HepG2 (cell line): ENCODE data around the gene HID1. TPM values are rescaled to one million over a fixed set of nuclear protein-coding genes. Genes with fewer than 3 reads are reported as not detected.

ENCODE experiments used
- DNMT1 ChIP-seq: sonication (generic); formaldehyde crosslinking; IDR thresholded peaks from 2 replicates; pipeline ENCODE4 v1.5.1; 2020; ENCODE audit warnings: mild to moderate bottlenecking, missing genetic modification reagents
- FOXP1 ChIP-seq, 2 experiments: fragments of 450-650 bp in 1 of 2; IDR thresholded peaks; 2 replicates each; pipeline ENCODE4 v1.6.1; 2017 to 2018; ENCODE audit warnings: antibody characterized with exemption in 1 of 2
- GPN1 ChIP-seq: sonication (generic); formaldehyde crosslinking; IDR thresholded peaks from 2 replicates; pipeline ENCODE4 v1.5.1; 2020; ENCODE audit warnings: missing genetic modification reagents, borderline replicate concordance
- HCFC1 ChIP-seq: fragments of 150-350 bp; IDR thresholded peaks from 2 replicates; pipeline ENCODE4 v1.6.1; 2014; ENCODE audit warnings: low read depth, low read length
- HNF1A ChIP-seq, 2 experiments: sonication (generic) in 1 of 2; formaldehyde crosslinking in 1 of 2; IDR thresholded peaks; 2 replicates each; pipeline versions ENCODE4 v1.4.0 to v1.6.1; 2016 to 2020; ENCODE audit warnings: borderline replicate concordance in 1 of 2, low read depth in 1 of 2, mild to moderate bottlenecking in 1 of 2, missing genetic modification reagents in 1 of 2
- HNF4A ChIP-seq: sonication (generic); formaldehyde crosslinking; IDR thresholded peaks from 2 replicates; pipeline ENCODE4 v1.4.0; 2020; ENCODE audit warnings: missing genetic modification reagents
- HOXA9 ChIP-seq: sonication (generic); formaldehyde crosslinking; IDR thresholded peaks from 2 replicates; pipeline ENCODE4 v1.8.1; 2022; ENCODE audit warnings: missing genetic modification reagents, mild to moderate bottlenecking, moderate library complexity, borderline replicate concordance
- IKZF4 ChIP-seq: sonication (generic); formaldehyde crosslinking; IDR thresholded peaks from 2 replicates; pipeline ENCODE4 v1.5.1; 2020; ENCODE audit warnings: borderline replicate concordance, mild to moderate bottlenecking, low read depth, missing genetic modification reagents; ENCODE audit errors: not compliant biosample characterization
- MEIS2 ChIP-seq: sonication (generic); formaldehyde crosslinking; IDR thresholded peaks from 2 replicates; pipeline ENCODE4 v1.9.0; 2021; ENCODE audit warnings: mild to moderate bottlenecking, missing genetic modification reagents
- NAIF1 ChIP-seq: sonication (generic); formaldehyde crosslinking; IDR thresholded peaks from 2 replicates; pipeline ENCODE4 v1.5.0; 2020; ENCODE audit warnings: mild to moderate bottlenecking, missing genetic modification reagents, borderline replicate concordance
- YY1 ChIP-seq: IDR thresholded peaks from 2 replicates; pipeline ENCODE4 v1.6.1; 2011; ENCODE audit warnings: low read length, low read depth, moderate library complexity, mild to moderate bottlenecking; ENCODE audit not compliant: insufficient read depth, insufficient replicate concordance
- ZNF501 ChIP-seq: sonication (generic); formaldehyde crosslinking; IDR thresholded peaks from 2 replicates; pipeline ENCODE4 v1.5.1; 2020; ENCODE audit warnings: mild to moderate bottlenecking, moderate library complexity, missing genetic modification reagents
- ZNF512 ChIP-seq: sonication (generic); formaldehyde crosslinking; IDR thresholded peaks from 2 replicates; pipeline ENCODE4 v1.4.0; 2020; ENCODE audit warnings: mild to moderate bottlenecking, missing genetic modification reagents
- polyA plus RNA-seq, 8 experiments: library from polyadenylated mRNA; depleted of rRNA in 3 of 8; stranded (reverse) in 7 of 8; unstranded in 1 of 8; fragments of >200 nt; fragmentation: Illumina TruSeq in 4 of 8; extraction: Trizol in 4 of 8; gene quantifications; 2 replicates each; pipeline versions ENCODE4 v1.2.1 to v1.2.3, GENCODE V29; 2011 to 2016; ENCODE audit warnings: low read depth in 4 of 8, missing spikeins in 1 of 8, mixed read lengths in 1 of 8; ENCODE audit not compliant: insufficient read depth in 1 of 8
- total RNA-seq, 5 experiments: library from RNA; depleted of rRNA; stranded (reverse); fragments of >200 nt; fragmentation: Illumina TruSeq; extraction: Trizol; gene quantifications; 2 replicates each; pipeline ENCODE4 v1.2.3, GENCODE V29; 2016; ENCODE audit warnings: low read depth in 1 of 5
- TF ChIP-seq, protein P1 (sequence below): sonication (generic); formaldehyde crosslinking; IDR thresholded peaks from 2 replicates; pipeline ENCODE4 v1.5.1; 2020; ENCODE audit warnings: missing genetic modification reagents, mild to moderate bottlenecking, borderline replicate concordance
- TF ChIP-seq, protein P2 (sequence below): sonication (generic); formaldehyde crosslinking; IDR thresholded peaks from 2 replicates; pipeline ENCODE4 v1.4.0; 2020; ENCODE audit warnings: missing genetic modification reagents, borderline replicate concordance
- TF ChIP-seq, protein P3 (sequence below): IDR thresholded peaks from 2 replicates; pipeline ENCODE4 v1.6.1; 2018; ENCODE audit warnings: missing genetic modification reagents, mild to moderate bottlenecking, missing compliant biosample characterization

The HID1 gene
- total and polyA plus RNA-seq, 2 of the 13 experiments (the other 11 are each of a cell fraction or from before 2014, with no cell fraction given), result 2.1 to 10.6 TPM

DNA sequence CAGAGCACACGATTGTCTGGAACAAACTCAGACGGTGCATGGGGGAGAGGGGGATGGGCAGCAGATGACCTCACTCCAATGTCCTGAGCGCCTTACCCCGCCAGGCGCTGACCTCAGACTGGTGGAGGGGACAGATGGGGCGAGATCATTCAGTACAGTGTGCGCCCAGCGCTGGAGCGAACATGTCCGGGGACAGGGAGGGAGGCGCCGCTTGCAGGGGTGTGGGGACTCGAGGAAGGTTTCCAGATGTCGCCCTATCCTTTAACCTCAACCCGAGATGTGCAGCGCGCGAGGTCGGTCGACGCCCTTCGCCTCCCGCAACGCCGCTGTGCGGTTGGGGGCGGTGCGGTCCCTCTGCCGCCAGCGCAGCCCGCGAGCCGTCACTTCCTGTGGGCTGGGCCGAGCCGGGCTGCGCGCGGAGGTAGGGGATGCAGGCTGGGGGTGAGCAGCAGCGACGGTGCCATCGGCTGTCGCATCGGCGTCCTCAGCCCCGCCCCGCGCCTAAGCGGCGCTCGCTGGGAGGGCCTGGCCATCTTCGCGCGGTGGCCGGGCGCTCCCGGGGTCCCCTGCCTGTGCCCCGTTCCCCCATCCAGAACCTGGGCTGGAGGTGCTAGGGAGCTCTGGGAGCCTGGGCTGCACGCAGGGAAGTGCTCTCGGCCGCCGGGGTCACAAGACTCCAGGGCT lies 9.6 kb upstream of the HID1 start (continued):
- 0 out of 2 replicates have a peak, but pooled peaks have one; percentile 14 for TF ChIP-seq GPN1 (CRISPR knock-in tag)
- no peak for TF ChIP-seq HNF1A (IDR thresholded peaks at IDR 0.05; ENCODE audit: low read depth)
- peak; percentile 78 for TF ChIP-seq HNF1A (CRISPR knock-in tag; IDR thresholded peaks at IDR 0.05; ENCODE audit: borderline replicate concordance)
- peak; percentile 76 for TF ChIP-seq YY1
- TF ChIP-seq IKZF4 (CRISPR knock-in tag), result peak; percentile 94
- TF ChIP-seq, protein P1, sequence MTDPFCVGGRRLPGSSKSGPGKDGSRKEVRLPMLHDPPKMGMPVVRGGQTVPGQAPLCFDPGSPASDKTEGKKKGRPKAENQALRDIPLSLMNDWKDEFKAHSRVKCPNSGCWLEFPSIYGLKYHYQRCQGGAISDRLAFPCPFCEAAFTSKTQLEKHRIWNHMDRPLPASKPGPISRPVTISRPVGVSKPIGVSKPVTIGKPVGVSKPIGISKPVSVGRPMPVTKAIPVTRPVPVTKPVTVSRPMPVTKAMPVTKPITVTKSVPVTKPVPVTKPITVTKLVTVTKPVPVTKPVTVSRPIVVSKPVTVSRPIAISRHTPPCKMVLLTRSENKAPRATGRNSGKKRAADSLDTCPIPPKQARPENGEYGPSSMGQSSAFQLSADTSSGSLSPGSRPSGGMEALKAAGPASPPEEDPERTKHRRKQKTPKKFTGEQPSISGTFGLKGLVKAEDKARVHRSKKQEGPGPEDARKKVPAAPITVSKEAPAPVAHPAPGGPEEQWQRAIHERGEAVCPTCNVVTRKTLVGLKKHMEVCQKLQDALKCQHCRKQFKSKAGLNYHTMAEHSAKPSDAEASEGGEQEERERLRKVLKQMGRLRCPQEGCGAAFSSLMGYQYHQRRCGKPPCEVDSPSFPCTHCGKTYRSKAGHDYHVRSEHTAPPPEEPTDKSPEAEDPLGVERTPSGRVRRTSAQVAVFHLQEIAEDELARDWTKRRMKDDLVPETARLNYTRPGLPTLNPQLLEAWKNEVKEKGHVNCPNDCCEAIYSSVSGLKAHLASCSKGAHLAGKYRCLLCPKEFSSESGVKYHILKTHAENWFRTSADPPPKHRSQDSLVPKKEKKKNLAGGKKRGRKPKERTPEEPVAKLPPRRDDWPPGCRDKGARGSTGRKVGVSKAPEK, result peak; percentile 84; the same call in 1 of the 2 replicates
- TF ChIP-seq, protein P2, sequence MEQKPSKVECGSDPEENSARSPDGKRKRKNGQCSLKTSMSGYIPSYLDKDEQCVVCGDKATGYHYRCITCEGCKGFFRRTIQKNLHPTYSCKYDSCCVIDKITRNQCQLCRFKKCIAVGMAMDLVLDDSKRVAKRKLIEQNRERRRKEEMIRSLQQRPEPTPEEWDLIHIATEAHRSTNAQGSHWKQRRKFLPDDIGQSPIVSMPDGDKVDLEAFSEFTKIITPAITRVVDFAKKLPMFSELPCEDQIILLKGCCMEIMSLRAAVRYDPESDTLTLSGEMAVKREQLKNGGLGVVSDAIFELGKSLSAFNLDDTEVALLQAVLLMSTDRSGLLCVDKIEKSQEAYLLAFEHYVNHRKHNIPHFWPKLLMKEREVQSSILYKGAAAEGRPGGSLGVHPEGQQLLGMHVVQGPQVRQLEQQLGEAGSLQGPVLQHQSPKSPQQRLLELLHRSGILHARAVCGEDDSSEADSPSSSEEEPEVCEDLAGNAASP, result 0 out of 2 replicates have a peak, but pooled peaks have one; percentile 4
- TF ChIP-seq DNMT1 (CRISPR knock-in tag), result no peak; the same call in 1 of the 2 replicates
- TF ChIP-seq FOXP1 (IDR thresholded peaks at IDR 0.05), result no peak
- TF ChIP-seq FOXP1 (CRISPR knock-in tag; IDR thresholded peaks at IDR 0.05), result no peak
- TF ChIP-seq HNF4A (CRISPR knock-in tag), result no peak; the same call in 1 of the 2 replicates
- TF ChIP-seq, protein P3, sequence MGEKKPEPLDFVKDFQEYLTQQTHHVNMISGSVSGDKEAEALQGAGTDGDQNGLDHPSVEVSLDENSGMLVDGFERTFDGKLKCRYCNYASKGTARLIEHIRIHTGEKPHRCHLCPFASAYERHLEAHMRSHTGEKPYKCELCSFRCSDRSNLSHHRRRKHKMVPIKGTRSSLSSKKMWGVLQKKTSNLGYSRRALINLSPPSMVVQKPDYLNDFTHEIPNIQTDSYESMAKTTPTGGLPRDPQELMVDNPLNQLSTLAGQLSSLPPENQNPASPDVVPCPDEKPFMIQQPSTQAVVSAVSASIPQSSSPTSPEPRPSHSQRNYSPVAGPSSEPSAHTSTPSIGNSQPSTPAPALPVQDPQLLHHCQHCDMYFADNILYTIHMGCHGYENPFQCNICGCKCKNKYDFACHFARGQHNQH (CRISPR knock-in tag), result peak; percentile 72
- peak; percentile 85 for TF ChIP-seq ZNF501 (CRISPR knock-in tag)
- no peak for TF ChIP-seq ZNF512
- no peak for TF ChIP-seq HCFC1
- TF ChIP-seq HOXA9 (CRISPR knock-in tag), result no peak
- TF ChIP-seq MEIS2 (CRISPR knock-in tag), result peak; percentile 64; the same call in 1 of the 2 replicates
- peak; percentile 94 for TF ChIP-seq NAIF1 (CRISPR knock-in tag)
